ENCODE measurements around the gene HS2ST1. TPM values are rescaled to one million over a fixed set of nuclear protein-coding genes. Genes with fewer than 3 reads are reported as not detected.

HS2ST1 gene
- total RNA-seq, 1 experiment from 2014 or later = 30.1 TPM

DNA sequence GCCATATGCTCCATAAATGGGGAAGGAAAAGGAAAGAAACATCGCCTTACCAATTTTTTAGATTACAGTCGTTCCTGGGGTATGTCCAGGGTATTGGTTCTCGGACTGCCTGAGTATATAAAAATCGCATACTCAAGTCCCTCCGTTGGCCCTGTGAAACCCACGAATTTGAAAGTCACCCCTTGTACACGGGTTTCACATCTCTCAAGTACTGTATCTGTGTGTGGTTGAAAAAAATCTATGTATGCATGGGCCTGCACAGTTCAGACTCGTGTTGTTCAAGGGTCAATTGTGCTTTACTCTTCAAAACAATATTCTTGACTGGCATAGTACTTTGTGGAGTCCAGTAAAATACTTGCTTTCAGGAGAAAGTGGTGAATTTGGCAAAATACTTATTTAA lies 171.7 kb downstream of the HS2ST1 start:
- Histone ChIP-seq H3K9me3 (ENCODE audit: control insufficient read depth in 1 of 2, insufficient read depth in 1 of 2, low read depth in 1 of 2, low read length in 2 of 2) (no peaks in the 10 kb centered on the region), H2AFZ (ENCODE audit: low read depth, low read length, poor library complexity, severe bottlenecking) (no peak overlapping the region), H3K9me2 (ENCODE audit: insufficient read depth) (0 out of 2 replicates have a peak, but pooled peaks cover 3% of the 10 kb centered on the region), H3K4me2 (ENCODE audit: low read length) (no peak overlapping the region), H3K79me2 (ENCODE audit: insufficient read depth, low read length) (no peaks in the 10 kb centered on the region), H3K36me3 (ENCODE audit: control insufficient read depth in 1 of 2, insufficient read depth in 2 of 2, low read length in 2 of 2) (no peaks in the 10 kb centered on the region), H3K27me3 (ENCODE audit: insufficient read depth, low read length) (no peaks in the 10 kb centered on the region), H3K9ac (ENCODE audit: low read length) (no peak overlapping the region), H4K20me1 (ENCODE audit: insufficient read depth) (no peaks in the 10 kb centered on the region), H3K4me1 (ENCODE audit: control insufficient read depth in 1 of 2, insufficient read depth in 2 of 2, low read length in 2 of 2) (no peaks in the 10 kb centered on the region), H3K4me3 (replicated peaks in 1 of 2; ENCODE audit: low read depth in 1 of 2, low read length in 2 of 2) (no peak overlapping the region), H3K27ac (ENCODE audit: low read depth, low read length) (no peak overlapping the region)
- no TSS peak for BruUV-seq (replicated peaks)
- ChIA-PET POLR2A (no interaction called here), RAD21 (ENCODE audit: low non-redundant PET in 1 of 2, low total read pairs in 2 of 2, uncharacterized antibody in 2 of 2, unreplicated experiment in 2 of 2) (no interaction called here), CTCF (interaction anchor here (1.1 to 3.5 kb wide), 3 partner anchors 8 to 344 kb away, joined by 3 to 19 read pairs (median 3); no protein-coding TSS in a partner anchor)
- intact Hi-C loops (cut with micrococcal nuclease) = loop anchor here (10.0 kb wide), 2 partner anchors 611 to 701 kb away; no protein-coding TSS in a partner anchor
- no peak for DNase-seq (ENCODE audit: low read depth, low spot score)
- no peak for ATAC-seq
- no peak for TF ChIP-seq SP1 (IDR thresholded peaks at IDR 0.05; ENCODE audit: low read depth)
- TF ChIP-seq EGR1 (IDR thresholded peaks at IDR 0.05; ENCODE audit: low read depth) = no peak
- TF ChIP-seq CTCF (IDR thresholded peaks at IDR 0.05 in 2 of 3, conservative IDR thresholded peaks at IDR 0.05 in 1 of 3; ENCODE audit: borderline replicate concordance in 1 of 3, insufficient read depth in 1 of 3, low read depth in 2 of 3, low read length in 2 of 3) = no peak
- no peak for TF ChIP-seq CBX3 (IDR thresholded peaks at IDR 0.05; ENCODE audit: low read depth)
- no peak for TF ChIP-seq FOSL1 (IDR thresholded peaks at IDR 0.05; ENCODE audit: low read depth)
- TF ChIP-seq SRF (IDR thresholded peaks at IDR 0.05; ENCODE audit: low read depth) = no peak
- no peak for TF ChIP-seq MAX (IDR thresholded peaks at IDR 0.05)
- TF ChIP-seq ELF1 (IDR thresholded peaks at IDR 0.05; ENCODE audit: borderline replicate concordance, low read depth) = no peak
- TF ChIP-seq SIN3A (IDR thresholded peaks at IDR 0.05; ENCODE audit: low read depth) = no peak
- TF ChIP-seq POLR2AphosphoS5 (IDR thresholded peaks at IDR 0.05; ENCODE audit: low read depth, low read length) = no peak
- TF ChIP-seq EZH2 (IDR thresholded peaks at IDR 0.05) = no peak
- TF ChIP-seq ATF3 (IDR thresholded peaks at IDR 0.05) = no peak
- TF ChIP-seq CEBPB (IDR thresholded peaks at IDR 0.05; ENCODE audit: low read depth) = no peak
- TF ChIP-seq, protein P1, sequence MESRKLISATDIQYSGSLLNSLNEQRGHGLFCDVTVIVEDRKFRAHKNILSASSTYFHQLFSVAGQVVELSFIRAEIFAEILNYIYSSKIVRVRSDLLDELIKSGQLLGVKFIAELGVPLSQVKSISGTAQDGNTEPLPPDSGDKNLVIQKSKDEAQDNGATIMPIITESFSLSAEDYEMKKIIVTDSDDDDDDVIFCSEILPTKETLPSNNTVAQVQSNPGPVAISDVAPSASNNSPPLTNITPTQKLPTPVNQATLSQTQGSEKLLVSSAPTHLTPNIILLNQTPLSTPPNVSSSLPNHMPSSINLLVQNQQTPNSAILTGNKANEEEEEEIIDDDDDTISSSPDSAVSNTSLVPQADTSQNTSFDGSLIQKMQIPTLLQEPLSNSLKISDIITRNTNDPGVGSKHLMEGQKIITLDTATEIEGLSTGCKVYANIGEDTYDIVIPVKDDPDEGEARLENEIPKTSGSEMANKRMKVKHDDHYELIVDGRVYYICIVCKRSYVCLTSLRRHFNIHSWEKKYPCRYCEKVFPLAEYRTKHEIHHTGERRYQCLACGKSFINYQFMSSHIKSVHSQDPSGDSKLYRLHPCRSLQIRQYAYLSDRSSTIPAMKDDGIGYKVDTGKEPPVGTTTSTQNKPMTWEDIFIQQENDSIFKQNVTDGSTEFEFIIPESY (IDR thresholded peaks at IDR 0.05; ENCODE audit: extremely low read depth, insufficient replicate concordance, low read length) = no peak

Data from HCT116 (cell line).